Stimulated activated CD4-positive, alpha-beta T cell treated with anti-CD3 and anti-CD28 coated beads, Interleukin-2, amount 100 ng/mL, for 48 hours (primary cell): ENCODE measurements around the gene HLF.
"Not testable (repeated sequence)": the region's sequence is repeated elsewhere in the genome, so short reads cannot be mapped to it uniquely, and the experiment has no call there.

ENCODE experiments used
- DNase-seq, 2 donors: peaks; one replicate each; pipeline ENCODE4 v3.0.0-alpha.2; 2020

Gene HLF

DNA sequence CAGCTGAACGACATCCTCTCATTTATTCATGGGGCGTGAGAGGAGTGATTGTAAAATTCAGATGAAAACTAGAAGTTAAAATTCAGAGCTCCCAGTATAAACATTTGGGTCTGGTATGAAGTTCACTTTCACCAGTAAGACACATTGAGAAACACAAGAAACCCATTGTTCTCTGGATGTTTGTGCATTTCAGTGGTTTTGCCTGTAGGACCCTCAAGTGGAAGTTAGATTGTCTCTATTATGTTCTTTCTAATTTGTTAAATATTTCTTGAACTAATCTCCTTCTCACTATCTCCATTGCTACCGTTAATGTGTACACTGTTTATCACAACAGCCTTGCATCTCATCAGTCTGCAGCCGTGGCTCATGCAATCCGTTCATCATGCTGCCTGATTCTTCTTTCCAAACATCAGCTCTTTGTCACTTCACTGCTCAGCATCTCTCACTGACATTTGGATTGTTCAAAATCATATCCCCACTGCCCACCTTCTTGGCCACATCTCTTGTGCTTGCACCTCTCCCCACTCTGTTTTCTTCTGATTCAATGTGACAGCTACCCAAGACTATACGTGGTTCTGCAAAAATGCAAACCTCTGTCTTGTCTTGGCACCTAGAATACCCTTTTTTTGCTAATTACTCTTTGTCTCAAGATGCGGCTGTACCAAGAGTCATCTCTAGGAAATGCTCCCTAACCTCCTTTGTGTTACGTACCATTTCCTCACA is 49.5 kb downstream of the HLF start:
- DNase-seq = no peak

DNA sequence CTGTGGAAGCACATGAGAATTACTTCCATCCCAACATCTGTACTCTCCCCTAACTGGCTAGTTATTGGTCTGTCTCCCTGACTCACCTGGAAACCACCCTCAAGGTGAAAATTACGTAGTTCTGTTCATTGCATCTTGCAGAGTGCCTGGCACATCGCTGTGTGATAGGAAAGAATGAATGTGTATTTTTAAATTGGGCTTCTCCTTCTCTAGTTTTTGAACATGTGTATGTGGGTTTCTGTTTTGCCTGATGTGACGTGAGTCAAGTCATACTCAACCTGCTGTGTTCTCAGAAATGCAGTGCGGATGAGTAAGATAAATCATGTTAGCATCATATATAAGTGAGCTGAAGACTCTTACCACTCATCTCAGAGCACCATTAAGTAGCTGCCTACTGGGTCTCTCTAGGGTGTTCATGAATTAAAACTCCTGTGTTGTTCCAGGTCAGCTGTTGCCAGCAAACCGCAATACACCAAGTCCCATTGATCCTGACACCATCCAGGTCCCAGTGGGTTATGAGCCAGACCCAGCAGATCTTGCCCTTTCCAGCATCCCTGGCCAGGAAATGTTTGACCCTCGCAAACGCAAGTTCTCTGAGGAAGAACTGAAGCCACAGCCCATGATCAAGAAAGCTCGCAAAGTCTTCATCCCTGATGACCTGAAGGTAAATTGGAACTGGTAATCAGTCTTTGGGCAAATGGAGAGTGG is 50.2 kb downstream of the HLF start:
- no peak for DNase-seq

- no peak for DNase-seq
Observed at GRCh38 chr17:55316499-55316898, 51.7 kb downstream of the HLF start.

DNA sequence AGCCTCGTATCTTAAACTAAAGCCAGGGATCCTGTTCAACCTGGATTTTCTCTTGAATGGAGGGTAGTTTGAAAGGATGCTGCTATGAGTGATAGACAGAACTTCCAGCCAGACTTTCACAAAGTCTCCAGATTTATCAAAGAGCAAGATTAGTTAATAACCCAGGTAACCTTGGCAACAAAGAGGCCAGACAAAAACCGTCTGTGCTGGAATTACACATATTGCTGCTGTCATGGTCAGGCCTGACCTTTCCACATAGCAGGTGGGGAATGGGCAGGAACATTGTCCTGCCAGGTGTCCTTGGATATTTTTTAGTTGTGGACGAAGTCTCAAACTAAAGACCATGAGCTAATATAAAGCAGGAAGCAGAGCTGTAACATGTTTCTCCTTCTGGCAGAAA is 52.5 kb downstream of the HLF start:
- DNase-seq = no peak

GRCh38 chr17:55318081-55318480 is 53.3 kb downstream of the HLF start:
- no peak for DNase-seq

GRCh38 chr17:55318715-55319487 is 54.1 kb downstream of the HLF start:
- no peak for DNase-seq

DNA sequence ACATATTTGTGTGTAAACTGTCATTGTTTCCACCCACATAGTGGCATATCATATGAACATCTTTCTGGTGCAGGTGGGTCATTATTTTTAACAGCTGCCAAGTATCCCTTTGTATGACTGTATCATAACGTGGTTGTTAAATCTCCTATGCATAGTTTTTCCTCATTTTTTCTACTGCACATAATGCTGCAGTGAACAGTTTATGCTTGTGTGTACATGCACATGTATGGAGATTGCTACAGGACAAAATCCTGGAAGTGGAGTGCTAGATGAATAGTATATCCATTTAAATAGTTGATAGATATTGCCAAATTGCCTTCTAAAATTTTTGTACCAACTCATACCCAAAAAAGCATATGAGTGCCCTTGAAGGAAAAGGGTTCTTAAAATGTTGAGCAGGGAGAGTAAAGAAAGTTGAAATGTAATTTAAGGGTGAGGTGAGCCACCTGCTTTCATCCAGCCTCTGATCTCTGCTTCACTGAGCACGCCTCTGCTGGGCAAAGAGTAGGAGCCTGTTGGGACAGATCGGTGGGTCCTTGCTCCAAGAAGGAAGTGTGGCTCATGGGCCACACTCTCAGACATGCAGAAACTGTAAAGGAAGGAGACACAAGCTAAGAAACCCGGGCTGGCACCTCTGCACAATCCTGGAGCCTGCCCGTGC is 55.3 kb downstream of the HLF start:
- no peak for DNase-seq

- no peak for DNase-seq
Observed at GRCh38 chr17:55320594-55321426, 56.0 kb downstream of the HLF start.

DNA sequence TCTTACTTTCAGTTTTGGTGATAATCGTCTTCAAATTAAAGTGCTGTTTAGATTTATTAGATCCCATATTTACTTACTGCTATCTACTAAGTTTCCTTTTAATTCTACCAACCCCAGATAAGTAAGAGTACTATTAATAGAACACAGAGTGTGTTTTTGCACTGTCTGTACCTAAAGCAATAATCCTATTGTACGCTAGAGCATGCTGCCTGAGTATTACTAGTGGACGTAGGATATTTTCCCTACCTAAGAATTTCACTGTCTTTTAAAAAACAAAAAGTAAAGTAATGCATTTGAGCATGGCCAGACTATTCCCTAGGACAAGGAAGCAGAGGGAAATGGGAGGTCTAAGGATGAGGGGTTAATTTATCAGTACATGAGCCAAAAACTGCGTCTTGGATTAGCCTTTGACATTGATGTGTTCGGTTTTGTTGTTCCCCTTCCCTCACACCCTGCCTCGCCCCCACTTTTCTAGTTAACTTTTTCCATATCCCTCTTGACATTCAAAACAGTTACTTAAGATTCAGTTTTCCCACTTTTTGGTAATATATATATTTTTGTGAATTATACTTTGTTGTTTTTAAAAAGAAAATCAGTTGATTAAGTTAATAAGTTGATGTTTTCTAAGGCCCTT is 56.8 kb downstream of the HLF start:
- DNase-seq = no peak

- no peak for DNase-seq
Observed at GRCh38 chr17:55322453-55322985, 57.8 kb downstream of the HLF start.

DNA sequence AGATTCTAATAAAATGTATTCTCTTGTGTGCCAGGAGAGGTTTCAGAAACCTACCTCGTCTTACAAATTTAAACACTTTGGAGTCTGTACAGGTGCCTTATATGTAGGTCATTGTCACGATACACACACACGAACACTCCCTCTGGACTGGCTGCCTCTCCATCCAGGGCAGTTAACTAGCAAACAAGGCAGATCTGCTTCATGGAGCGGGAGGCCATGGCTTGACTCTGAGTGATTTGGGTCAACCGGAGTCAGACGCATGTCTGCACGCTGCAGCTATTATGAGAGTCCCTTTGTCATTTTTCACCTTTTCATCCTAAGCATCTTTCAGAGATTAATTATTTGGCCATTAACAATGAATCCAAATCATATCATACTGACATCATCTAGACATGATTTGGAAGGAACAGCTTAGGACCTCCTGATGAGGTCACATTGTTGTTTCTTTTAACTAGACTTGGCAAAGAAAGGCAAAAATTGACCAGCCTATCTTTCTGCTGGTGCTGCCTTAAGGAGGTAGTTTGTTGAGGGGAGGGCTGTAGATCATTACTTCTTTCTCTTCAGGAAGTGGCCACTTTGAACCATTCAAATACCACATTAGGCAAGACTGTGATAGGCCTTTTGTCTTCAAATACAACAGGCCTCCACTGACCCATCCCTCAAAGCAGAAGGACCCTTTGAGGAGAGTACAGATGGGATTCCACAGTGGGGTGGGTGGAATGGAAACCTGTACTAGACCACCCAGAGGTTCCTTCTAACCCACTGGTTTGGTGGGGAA is 58.9 kb downstream of the HLF start:
- no peak for DNase-seq

- DNase-seq = no peak
Observed at GRCh38 chr17:55324296-55324978, 59.7 kb downstream of the HLF start.

- DNase-seq = no peak
Observed at GRCh38 chr17:55325406-55325805, 60.6 kb downstream of the HLF start.

DNA sequence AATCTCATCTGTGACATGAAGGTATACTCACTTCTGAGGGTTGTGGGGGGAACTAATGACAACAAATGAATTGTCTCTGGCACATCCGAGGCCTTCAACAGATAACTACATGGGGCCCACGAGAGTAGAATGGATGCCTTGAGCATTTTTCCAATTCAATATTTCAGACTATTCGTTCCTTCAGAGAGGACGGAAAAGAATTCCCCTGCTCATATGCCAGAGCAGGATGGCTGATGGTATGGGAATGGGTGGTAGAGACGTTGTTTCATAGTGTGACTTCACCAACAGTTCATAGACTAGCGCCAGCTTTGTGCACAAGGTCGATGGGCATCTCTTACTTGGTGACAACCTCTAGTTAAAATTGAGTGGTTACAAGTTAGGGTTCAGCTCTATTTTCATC is 61.3 kb downstream of the HLF start:
- no peak for DNase-seq

DNA sequence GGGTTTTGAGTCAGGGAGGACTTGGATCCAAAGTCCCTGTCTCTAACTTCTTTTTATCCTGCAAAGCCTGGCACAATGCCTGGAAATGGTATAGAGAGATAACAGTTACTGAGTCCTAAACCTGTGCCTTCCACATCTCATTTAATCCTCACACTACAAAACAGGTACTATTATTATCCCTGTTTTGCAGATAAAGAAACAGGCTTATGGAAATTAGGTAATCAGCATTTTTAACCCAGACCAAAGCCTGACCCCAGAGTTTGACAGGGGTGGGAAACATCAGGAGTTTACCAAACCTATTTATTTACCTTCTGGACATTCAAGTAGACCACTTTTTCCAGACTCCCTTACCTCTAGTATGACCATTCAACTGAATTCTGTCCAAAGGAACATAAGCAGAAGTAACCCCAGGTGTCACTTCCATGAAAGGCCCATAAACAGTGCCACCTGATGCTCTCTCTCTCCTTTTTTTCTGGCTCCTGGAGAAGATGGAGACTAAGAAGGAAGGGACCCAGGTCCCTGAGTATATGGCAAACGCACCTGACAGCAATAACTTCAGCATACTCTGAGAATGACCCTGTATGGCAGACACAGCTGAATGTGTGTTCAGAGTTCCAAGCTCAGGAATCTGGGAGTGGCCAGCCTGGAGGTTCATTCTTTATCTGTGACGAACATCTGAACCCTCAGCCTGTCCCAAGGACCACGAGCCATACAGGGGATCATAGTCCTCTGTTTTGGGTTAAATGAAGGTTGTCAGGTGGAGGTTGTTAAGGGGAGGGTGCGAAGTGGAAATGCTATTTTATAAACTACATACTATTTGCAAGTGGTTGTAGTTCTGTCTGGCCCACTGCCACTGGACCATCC is 62.7 kb downstream of the HLF start:
- no peak for DNase-seq

DNA sequence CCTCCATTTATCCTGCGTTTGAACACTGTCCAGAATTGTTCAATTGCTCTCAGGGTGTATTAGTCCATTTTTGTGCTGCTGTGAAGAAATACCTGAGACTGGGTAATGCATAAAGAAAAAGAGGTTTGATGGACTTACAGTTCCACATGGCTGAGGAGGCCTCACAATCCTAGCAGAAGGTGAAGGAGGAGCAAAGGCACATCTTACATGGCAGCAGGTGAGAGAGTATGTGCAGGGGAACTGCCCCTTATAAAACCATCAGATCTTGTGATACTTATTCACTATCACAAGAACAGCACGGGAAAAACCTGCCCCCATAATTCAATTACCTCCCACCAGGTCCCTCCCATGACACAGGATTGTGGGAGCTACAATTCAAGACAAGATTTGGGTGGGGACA is 63.8 kb downstream of the HLF start:
- not testable (repeated sequence) for DNase-seq

DNA sequence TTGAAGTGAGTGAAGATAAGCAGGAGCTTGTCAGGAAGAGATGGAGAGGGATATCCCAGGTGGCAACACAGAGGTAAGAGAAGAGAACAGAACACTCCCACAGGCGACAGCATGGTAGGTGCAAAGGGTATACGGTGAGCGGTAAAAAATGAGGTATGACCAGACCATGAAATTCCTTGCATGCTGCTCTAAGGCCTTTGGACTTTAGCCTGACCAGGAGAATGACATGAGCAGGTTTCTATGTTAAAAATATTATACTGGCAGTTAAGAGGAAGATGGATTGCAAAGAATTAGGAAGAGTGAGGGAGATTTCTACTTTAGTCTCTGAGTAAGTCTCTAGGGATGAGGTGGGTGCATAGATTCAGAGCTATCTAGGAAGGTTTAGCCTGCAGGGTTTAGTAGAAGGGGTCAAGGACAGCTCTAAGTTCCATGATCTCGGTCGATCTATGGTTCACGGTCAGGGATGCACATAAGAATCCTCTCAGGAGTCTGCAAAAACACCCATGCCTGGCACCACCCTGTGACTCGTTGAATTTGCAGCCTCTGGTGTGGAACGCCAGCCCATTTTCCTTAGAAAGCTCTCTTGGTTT is 65.7 kb downstream of the HLF start:
- no peak for DNase-seq

DNA sequence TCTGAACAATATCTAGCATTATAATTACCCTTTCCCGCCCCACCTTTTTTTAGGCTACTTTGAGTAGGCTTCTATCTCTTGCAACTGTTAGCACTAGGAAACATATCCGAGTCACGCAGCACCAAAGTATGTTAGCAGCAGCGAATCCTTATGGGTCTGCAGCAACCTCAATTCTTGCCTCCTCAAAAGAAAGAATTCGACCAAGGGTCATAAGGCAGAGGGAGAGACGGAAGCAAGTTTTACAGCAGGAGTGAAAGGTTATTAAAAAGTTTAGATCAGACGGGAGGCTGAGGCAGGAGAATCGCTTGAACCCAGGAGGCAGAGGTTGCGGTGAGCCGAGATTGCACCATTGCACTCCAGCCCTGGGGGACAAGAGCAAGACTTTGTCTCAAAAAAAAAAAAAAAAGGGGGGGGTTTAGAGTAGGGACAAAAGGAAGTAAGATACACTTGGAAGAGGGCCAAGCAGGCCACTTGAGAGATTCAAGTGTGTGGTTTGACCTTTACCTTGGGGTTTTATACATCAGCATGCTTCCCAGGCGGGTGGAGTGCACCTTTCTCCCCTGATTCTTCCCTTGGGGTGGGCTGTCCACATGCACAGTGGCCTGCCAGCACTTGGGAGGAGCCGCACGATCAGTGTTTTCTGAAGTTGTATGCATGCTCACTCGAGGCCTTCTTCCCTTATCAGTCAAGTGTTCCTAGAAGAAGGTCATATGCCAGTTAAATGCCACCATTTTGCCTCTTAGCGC is 67.7 kb downstream of the HLF start:
- no peak for DNase-seq
